Dendritic cell treated with granulocyte-macrophage colony-stimulating factor and Interleukin-4, amounts not matched to agents 40 ng/mL and 50 ng/mL, for 4 days (primary cell): ENCODE data around the gene DENND4A.
"Not testable (repeated sequence)": the region's sequence is repeated elsewhere in the genome, so short reads cannot be mapped to it uniquely, and the experiment has no call there.

Experiments used
- H3K27ac Mint-ChIP-seq: one replicate; pipeline ENCODE4 v1.8.0; 2022; ENCODE audit warnings: mild to moderate bottlenecking, mixed read lengths
- H3K27me3 Mint-ChIP-seq: one replicate; pipeline ENCODE4 v1.8.0; 2022; ENCODE audit warnings: mild to moderate bottlenecking, mixed read lengths
- H3K36me3 Mint-ChIP-seq: one replicate; pipeline ENCODE4 v1.8.0; 2022; ENCODE audit warnings: low read depth, mixed read lengths
- H3K4me1 Mint-ChIP-seq: one replicate; pipeline ENCODE4 v1.8.0; 2022; ENCODE audit warnings: low read depth, mixed read lengths
- H3K4me3 Mint-ChIP-seq: one replicate; pipeline ENCODE4 v1.8.0; 2022; ENCODE audit warnings: mild to moderate bottlenecking, moderate library complexity, mixed read lengths
- H3K9me3 Mint-ChIP-seq: one replicate; pipeline ENCODE4 v1.8.0; 2022; ENCODE audit warnings: mixed read lengths
- intact Hi-C: fragments of 100-400 bp; cut with micrococcal nuclease; formaldehyde crosslinking; loops from one replicate; pipeline ENCODE4 v1.15.0; 2022

Gene DENND4A

DNA sequence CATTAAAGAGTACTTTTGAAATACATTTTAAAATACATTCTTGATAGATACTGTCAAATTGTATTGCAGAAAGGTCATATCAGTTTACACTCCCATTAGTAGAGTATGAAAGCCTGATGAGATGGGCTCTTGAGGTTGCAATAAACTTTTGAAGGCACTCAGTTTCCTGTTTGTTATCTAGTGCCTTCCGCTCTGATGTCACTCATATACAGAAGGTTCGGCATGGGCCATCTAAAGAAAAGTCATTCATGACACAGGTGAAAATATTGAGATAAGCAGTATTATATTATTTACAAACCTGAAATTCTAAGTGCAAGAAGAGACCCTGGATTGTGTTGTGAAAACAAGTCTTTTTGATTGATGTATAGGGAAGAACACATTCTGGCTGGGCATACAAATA, 36.5 kb upstream of the DENND4A start:
- H3K9me3 Mint-ChIP-seq: no peaks in the 10 kb centered on the region
- H3K27me3 Mint-ChIP-seq: no peaks in the 10 kb centered on the region
- H3K4me3 Mint-ChIP-seq: no peak overlapping the region
- H3K27ac Mint-ChIP-seq: no peak overlapping the region
- H3K36me3 Mint-ChIP-seq: no peaks in the 10 kb centered on the region
- peaks cover 36% of the 10 kb centered on the region for H3K4me1 Mint-ChIP-seq
- intact Hi-C loops: no loop called here

DNA sequence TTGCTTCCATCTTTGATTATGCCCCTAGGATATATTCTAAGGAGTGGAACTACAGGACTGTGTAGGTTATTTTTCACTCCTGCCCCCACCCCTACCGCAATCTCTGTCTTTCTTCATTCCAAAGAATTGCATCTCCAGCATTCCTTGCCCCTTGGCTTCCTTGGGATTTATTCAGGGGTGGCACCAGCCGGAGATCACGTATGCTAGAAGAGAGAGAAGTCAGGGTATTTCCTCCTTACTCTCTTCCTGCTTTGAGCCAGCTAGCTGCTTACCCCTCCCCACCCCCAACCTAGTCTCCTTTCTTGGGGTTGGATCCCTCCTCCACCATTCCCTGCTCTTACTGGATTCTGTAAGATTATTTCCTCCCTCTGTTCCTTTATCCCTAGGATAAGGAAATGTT, 35.0 kb upstream of the DENND4A start:
- Mint-ChIP-seq H3K27ac (peak overlapping the region; percentile 70), H3K9me3 (no peaks in the 10 kb centered on the region), H3K4me1 (peaks cover 25% of the 10 kb centered on the region), H3K36me3 (no peaks in the 10 kb centered on the region), H3K27me3 (no peaks in the 10 kb centered on the region), H3K4me3 (peak overlapping the region; percentile 17)
- intact Hi-C loops: no loop called here

DNA sequence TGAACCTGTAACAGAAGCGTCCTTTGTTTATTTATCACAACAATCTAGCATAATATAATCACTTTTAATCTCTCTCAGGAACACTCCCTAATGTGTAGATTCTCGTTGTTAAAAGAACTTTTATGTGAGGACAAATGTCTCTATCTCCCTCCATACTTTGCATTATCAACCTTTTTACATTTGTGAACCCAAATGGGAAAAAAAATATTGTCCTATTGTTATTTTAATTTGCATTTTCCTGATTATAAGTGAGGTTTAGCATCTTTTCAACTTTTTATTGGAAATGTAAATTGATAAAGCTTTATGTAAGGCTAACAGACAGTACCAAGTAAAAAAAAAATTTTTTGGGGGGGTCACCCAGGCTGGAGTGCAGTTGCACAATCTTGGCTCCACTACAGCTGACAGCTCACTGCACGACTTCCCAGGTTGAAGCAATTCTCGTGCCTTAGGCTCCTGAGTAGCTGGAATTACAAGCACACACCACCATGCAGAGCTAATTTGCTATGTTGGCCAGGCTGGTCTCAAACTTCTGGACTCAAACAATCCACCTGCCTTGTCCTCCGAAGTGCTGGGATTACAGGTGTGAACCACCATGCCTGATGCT, 33.0 kb upstream of the DENND4A start:
- intact Hi-C loops: no loop called here
- no peaks in the 10 kb centered on the region for H3K9me3 Mint-ChIP-seq
- H3K36me3 Mint-ChIP-seq: no peaks in the 10 kb centered on the region
- H3K4me3 Mint-ChIP-seq: no peak overlapping the region
- H3K27me3 Mint-ChIP-seq: peaks cover 4% of the 10 kb centered on the region
- H3K4me1 Mint-ChIP-seq: peaks cover 24% of the 10 kb centered on the region
- H3K27ac Mint-ChIP-seq: no peak overlapping the region

DNA sequence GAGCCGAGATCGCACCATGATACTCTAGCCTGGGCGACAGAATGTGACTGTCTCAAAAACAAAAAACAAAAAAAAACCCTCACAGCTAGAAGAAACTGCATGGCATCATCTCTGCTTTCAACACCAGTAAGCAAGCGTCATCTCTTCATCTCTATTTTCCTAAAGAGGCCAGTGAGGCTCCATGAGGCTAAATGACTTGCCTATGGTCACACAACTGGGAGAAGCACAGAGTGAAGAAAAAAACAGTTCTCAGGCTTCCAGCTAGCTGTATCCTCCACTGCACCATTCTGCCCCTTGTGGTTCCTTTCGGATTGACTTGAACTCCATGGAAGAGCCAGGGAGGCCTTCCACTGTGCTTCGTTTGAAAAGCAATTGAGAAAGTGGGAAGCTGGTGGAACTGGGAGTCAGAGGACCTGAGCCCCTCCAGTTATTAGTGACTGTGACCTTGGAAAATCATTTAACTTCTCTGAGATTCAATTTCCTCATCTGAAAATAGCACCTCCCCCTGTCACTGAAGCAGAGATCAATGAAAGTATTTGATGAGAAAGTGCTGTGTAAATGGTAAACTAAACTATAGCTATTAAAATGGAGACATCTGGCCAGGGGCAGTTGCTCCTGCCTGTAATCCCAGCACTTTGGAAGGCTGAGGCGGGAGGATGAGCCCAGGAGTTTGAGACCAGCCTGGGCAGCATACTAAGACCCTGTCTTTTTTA, 32.1 kb upstream of the DENND4A start:
- no peaks in the 10 kb centered on the region for H3K36me3 Mint-ChIP-seq
- peaks cover 33% of the 10 kb centered on the region for H3K4me1 Mint-ChIP-seq
- intact Hi-C loops: no loop called here
- no peaks in the 10 kb centered on the region for H3K9me3 Mint-ChIP-seq
- H3K27ac Mint-ChIP-seq: peak overlapping the region; percentile 56
- H3K27me3 Mint-ChIP-seq: peaks cover 4% of the 10 kb centered on the region
- H3K4me3 Mint-ChIP-seq: no peak overlapping the region

DNA sequence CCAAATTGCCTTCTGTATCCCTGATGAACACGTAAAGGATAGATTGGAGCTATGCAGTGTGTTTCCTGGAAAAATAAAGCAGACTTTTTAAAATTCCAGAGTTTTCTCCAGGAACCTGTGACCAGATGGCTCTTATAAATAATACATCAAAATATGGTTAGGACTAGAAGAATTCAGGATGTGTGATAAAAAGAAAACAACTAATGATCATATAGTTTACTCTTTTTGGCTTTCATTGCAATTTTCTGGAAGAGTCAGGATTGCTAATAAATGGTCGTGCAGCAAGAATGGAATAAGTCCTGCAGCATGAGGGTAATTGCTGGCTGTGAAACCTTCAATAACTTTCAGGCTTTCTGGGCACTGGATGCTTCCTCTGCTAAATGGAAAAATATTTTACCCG, 30.2 kb upstream of the DENND4A start:
- intact Hi-C loops: no loop called here
- no peak overlapping the region for H3K27ac Mint-ChIP-seq

DNA sequence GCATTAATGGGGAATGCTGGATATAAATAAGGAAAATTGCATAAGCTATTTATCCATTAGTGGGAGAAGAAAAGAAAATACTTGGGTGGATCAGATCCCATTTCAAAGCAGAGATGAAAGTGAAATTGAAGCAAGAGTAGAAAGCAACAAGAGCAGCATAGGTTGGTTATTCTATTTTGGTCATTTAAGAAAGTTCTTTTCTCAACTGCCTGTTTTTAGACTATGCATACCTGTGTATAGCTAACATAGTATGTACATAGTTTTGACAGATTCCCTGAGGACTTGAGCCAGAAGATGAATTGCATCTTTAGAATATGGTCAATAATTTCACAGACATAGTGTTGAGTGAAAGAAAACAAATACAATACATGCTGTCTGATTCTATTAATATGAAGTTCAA, 29.0 kb upstream of the DENND4A start:
- Mint-ChIP-seq H3K4me3 (no peak overlapping the region), H3K27me3 (peaks cover 11% of the 10 kb centered on the region), H3K27ac (no peak overlapping the region), H3K9me3 (no peaks in the 10 kb centered on the region), H3K4me1 (peaks cover 39% of the 10 kb centered on the region), H3K36me3 (no peaks in the 10 kb centered on the region)
- intact Hi-C loops: no loop called here

More for the DNA sequence above, 30.2 kb upstream of the DENND4A start:
- H3K4me1 Mint-ChIP-seq: peaks cover 44% of the 10 kb centered on the region
- H3K9me3 Mint-ChIP-seq: no peaks in the 10 kb centered on the region
- H3K27me3 Mint-ChIP-seq: peaks cover 4% of the 10 kb centered on the region
- H3K4me3 Mint-ChIP-seq: no peak overlapping the region
- no peaks in the 10 kb centered on the region for H3K36me3 Mint-ChIP-seq

DNA sequence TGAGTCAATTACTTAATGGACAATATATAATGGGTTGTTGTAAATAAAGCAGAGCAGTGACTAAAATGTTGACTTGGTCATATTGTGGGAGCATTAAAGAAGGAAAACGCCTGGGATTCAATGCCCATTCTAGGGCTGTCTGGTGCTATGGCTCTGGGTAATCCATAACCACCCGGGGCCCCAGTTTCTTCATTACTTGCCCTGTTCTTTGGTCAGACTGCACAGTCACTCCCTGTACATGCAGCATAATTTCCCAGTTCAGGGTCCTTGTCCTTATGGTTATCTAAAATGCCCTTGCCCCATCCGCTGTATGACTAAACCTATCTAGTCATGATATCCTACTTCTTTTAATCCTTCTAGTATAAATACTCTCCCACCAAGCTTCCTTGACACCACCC, 27.5 kb upstream of the DENND4A start:
- peak overlapping the region; percentile 85 for H3K27ac Mint-ChIP-seq
- H3K9me3 Mint-ChIP-seq: no peaks in the 10 kb centered on the region
- intact Hi-C loops: loop anchor here (2.0 kb wide), 1 partner anchor 27 kb away; the partner anchor contains the start of gene DENND4A
- no peak overlapping the region for H3K4me3 Mint-ChIP-seq
- no peaks in the 10 kb centered on the region for H3K36me3 Mint-ChIP-seq
- H3K27me3 Mint-ChIP-seq: peaks cover 11% of the 10 kb centered on the region
- H3K4me1 Mint-ChIP-seq: peaks cover 34% of the 10 kb centered on the region

DNA sequence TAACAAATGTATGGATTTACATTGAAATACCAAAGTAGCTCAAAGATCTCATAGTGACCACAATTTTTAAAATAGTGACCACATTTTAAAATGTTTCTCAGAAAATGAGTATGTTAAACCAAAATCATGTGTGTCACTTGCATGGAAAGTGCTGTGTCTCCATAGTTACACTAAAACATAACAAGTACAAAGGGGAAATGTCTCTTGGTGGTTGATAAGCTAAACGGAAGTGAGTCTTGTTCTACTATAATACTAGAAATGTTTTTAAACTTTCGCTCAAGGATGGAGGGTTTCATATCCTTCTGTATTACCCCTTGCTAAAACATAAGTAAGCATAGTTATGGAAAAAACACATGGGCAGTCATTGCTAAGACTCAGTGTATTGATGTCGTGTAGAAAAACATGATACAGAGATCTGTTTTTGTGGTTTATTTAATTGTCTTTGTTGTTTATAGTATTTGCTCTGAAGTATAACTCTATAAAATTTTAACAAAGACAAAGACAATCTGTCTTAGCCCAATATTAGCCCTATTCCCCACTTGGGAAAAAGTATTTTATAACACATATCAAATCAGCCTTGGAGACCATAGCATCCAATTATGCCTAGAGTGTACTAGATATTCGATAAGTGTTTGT, 27.0 kb upstream of the DENND4A start:
- Mint-ChIP-seq H3K27ac (peak overlapping the region; percentile 85), H3K36me3 (no peaks in the 10 kb centered on the region), H3K27me3 (peaks cover 11% of the 10 kb centered on the region), H3K9me3 (no peaks in the 10 kb centered on the region), H3K4me1 (peaks cover 33% of the 10 kb centered on the region), H3K4me3 (no peak overlapping the region)
- intact Hi-C loops: loop anchor here (2.0 kb wide), 1 partner anchor 26 kb away; the partner anchor contains the start of gene DENND4A

DNA sequence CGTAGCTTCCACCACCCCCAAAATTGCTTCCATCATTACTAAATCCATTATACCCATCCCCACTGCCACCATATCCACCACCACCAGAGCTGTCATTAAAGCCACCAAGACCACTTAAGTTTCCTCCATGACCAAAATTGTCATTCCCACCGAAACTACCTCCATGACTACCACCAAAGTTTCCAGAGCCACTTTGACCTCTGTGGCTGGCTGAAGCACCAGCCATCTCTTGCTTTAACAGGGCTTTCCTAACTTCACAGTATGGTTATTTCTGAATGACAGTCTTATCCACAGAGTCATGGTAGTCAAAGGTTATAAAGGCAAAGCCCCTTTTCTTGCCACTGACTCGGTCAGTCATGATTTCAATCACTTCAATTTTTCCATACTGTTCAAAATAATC, 24.3 kb upstream of the DENND4A start:
- intact Hi-C loops: no loop called here
- no peak overlapping the region for H3K4me3 Mint-ChIP-seq
- peaks cover 8% of the 10 kb centered on the region for H3K9me3 Mint-ChIP-seq
- H3K36me3 Mint-ChIP-seq: peaks cover 7% of the 10 kb centered on the region
- peaks cover 11% of the 10 kb centered on the region for H3K27me3 Mint-ChIP-seq
- no peak overlapping the region for H3K27ac Mint-ChIP-seq
- H3K4me1 Mint-ChIP-seq: peaks cover 45% of the 10 kb centered on the region

DNA sequence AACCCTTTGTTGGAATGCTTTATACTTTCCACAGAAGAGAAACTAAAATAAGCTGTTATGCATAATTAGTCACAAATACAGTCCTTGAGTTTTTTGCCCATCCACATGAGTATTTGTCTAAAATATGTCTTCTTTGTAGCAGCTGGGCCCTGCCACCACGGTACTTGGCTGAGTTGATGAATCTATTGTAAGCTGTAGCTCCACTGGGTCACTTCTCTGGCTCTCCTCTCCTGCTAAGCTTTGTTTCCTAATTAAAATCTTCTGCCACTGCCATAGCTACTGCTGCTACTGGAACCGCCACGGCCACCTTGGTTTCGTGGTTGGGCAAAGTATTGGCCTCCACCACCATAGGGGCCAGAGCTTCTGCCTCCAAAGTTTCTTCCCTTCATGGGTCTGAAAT, 23.9 kb upstream of the DENND4A start:
- H3K4me3 Mint-ChIP-seq, intact Hi-C loops: not testable (repeated sequence)
- peaks cover 11% of the 10 kb centered on the region for H3K27me3 Mint-ChIP-seq

DNA sequence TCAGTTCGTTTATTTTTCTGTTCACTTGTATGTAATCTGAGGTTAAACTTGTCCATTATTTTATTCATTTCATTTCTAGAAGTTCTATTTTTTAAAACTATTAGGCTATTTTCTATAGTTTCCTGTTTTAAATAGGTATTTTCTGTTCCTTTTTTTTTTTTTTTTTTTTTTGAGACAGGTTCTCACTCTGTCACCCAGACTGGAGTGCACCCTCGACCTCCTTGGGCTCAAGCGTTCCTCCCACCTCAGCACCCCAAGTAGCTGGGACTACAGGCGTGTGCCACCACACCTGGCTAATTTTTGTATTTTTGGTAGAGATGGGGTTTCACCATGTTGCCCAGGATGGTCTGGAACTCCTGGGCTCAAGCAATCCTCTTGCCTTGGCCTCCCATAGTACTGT, 22.2 kb upstream of the DENND4A start:
- H3K36me3 Mint-ChIP-seq, H3K4me3 Mint-ChIP-seq, H3K9me3 Mint-ChIP-seq, H3K27ac Mint-ChIP-seq, H3K27me3 Mint-ChIP-seq, intact Hi-C loops: not testable (repeated sequence)
- peaks cover 33% of the 10 kb centered on the region for H3K4me1 Mint-ChIP-seq

More for the DNA sequence above, 23.9 kb upstream of the DENND4A start:
- H3K4me1 Mint-ChIP-seq: peaks cover 45% of the 10 kb centered on the region
- not testable (repeated sequence) for H3K27ac Mint-ChIP-seq, H3K9me3 Mint-ChIP-seq, H3K36me3 Mint-ChIP-seq

DNA sequence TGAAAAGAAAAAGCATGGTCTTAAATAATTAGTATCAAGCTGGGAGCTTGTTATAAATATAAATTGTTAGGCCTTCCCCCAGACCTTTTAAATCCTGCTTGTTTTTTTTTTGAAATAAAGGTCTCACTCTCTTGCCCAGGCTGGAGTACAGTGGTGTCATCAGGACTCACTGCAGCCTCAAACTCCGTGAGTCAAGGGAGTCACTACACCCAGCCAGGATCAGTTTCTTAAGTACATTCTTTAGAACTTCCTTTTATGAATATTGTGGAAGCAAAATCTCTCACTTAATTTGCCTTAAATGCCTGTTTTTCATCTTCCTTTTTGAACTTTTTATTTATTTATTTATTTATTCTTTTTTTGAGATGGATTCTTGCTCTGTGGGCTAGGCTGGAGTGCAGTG, 20.8 kb upstream of the DENND4A start:
- Mint-ChIP-seq H3K9me3 (peaks cover 8% of the 10 kb centered on the region), H3K4me1 (peaks cover 19% of the 10 kb centered on the region), H3K36me3 (peaks cover 7% of the 10 kb centered on the region), H3K27ac (peak overlapping the region; percentile 41), H3K4me3 (no peak overlapping the region), H3K27me3 (peaks cover 7% of the 10 kb centered on the region)
- intact Hi-C loops: no loop called here

DNA sequence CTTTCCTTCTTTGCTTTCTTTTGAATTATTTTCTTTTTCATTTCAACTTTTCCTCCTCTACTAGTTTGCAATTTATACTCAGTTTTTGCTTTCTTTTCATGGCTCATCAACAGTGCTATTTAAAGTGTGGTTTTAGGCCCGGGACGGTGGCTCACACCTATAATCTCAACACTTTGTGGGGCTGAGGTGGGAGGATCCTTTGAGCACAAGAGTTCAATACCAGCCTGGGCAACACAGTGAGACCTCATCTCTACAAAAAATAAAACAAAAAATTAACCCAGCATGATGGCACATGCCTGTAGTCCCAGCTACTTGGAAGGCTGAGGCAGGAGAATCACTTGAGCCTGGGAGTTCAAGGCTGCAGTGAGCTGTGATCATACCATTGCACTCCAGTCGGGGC, 20.4 kb upstream of the DENND4A start:
- Mint-ChIP-seq H3K27ac (peak overlapping the region; percentile 41), H3K4me1 (peaks cover 23% of the 10 kb centered on the region), H3K36me3 (peaks cover 7% of the 10 kb centered on the region), H3K4me3 (no peak overlapping the region), H3K9me3 (peaks cover 8% of the 10 kb centered on the region), H3K27me3 (peaks cover 7% of the 10 kb centered on the region)
- intact Hi-C loops: no loop called here

DNA sequence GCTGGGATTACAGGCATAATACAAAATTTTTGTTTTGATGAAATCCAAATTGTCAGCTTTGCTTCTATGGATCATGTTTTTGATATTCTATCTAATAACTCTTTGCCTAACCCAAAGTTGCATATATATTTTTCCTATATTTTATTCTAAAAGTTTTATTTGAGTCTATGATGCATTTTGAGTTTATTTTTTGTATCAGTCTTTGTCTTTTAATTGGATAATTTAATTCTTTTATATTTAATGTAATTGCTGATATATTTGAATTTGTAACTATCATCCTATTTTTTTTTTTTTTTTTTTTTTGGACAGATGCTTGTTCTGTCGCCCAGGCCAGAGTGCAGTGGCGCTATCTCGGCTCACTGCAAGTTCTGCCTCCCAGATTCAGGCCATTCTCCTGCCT, 19.7 kb upstream of the DENND4A start:
- Mint-ChIP-seq H3K36me3 (peaks cover 7% of the 10 kb centered on the region), H3K4me1 (peaks cover 23% of the 10 kb centered on the region), H3K9me3 (peaks cover 8% of the 10 kb centered on the region), H3K4me3 (no peak overlapping the region), H3K27me3 (peaks cover 5% of the 10 kb centered on the region), H3K27ac (no peak overlapping the region)
- intact Hi-C loops: no loop called here
